ENCODE measurements around the gene CAMTA1.

CAMTA1 gene

GRCh38 chr1:7526196-7526866, 741.1 kb downstream of the CAMTA1 start:
- FAIRE-seq (no peak), DNase-seq (ENCODE audit: insufficient read length, low spot score) (no peak)
- TF ChIP-seq CTCF (IDR thresholded peaks at IDR 0.05; ENCODE audit: insufficient read depth, missing control alignments), result no peak

GRCh38 chr1:7526867-7527732, 741.8 kb downstream of the CAMTA1 start:
- DNase-seq (ENCODE audit: insufficient read length, low spot score) (no peak), FAIRE-seq (no peak)
- no peak for TF ChIP-seq CTCF (IDR thresholded peaks at IDR 0.05; ENCODE audit: insufficient read depth, missing control alignments)

GRCh38 chr1:7527733-7528045, 742.4 kb downstream of the CAMTA1 start:
- TF ChIP-seq CTCF (IDR thresholded peaks at IDR 0.05; ENCODE audit: insufficient read depth, missing control alignments), result no peak
- DNase-seq (ENCODE audit: insufficient read length, low spot score) (no peak), FAIRE-seq (no peak)

DNA sequence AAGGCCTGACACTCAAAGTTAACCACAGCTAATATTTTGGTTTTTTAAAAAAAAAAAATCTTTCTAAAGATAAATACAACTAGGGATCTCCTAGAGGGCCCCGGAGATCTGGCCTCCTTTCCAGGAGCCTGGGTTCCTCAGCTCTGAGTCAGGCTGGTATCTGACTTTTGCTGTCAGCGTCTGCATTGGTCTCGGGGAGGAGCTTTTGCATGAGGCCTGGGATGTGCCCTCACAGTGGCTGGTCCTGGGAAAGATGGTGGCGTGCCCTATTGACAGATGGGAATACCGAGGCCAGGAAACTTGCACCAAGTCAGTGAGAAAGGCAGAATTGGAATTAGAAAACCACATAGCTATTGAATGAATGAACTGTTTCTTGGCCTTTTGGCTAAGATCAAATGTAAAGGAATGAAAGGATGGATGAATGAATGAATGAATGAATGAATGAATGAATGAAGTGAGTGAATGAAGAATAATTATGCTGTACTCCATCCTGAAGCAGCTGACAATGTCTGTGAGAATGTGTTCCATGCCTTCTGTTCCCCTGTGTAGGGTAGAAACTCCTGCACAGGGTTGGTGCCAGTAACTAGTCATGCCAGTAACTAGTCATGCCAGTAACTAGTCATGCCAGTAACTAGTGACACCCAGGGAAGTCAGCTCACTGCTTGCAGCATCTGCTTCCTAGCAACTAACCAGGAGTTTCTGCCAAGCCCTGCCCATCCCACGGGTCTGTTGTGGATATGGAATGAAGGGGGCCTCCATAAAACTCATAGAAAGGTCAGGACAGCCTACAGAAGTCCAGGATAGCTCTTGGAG, 743.3 kb downstream of the CAMTA1 start:
- no peak for FAIRE-seq
- no peak for DNase-seq (ENCODE audit: insufficient read length, low spot score)
- TF ChIP-seq CTCF (IDR thresholded peaks at IDR 0.05; ENCODE audit: insufficient read depth, missing control alignments), result no peak

DNA sequence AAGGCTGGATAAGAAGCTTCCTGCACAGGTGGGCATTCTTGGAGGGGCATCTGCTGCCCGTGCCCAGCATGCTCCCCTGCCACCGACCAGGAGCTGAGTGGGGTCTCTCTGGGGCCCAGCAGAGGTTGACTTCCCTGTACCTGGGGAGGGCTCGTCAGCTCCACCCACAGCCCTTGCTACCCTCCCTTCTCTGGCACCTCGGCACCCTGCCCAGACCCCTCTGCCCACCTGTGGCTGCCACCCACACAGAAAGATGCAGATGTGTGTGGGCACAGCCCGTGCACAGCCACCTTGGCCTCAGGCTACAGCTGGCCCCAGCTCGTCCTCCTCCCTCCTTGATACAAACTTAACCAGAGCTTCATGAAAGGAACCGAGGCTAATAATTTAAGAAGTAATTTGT, 744.7 kb downstream of the CAMTA1 start:
- DNase-seq (ENCODE audit: insufficient read length, low spot score) (no peak), FAIRE-seq (no peak)
- TF ChIP-seq CTCF (IDR thresholded peaks at IDR 0.05; ENCODE audit: insufficient read depth, missing control alignments), result no peak

- no peak for TF ChIP-seq CTCF (IDR thresholded peaks at IDR 0.05; ENCODE audit: insufficient read depth, missing control alignments)
- DNase-seq (ENCODE audit: insufficient read length, low spot score) (no peak), FAIRE-seq (no peak)
Observed at GRCh38 chr1:7531562-7532340, 746.5 kb downstream of the CAMTA1 start.
